NCI-H1417 treated with DMSO at 0.1 percent for 48 hours (cell line): ENCODE results near the gene SIGLEC6.

Experiments used
- DNase-seq: peaks from one replicate; lab custom pipeline; 2025; lab: John Stamatoyannopoulos, UW

Gene SIGLEC6

GRCh38 chr19:51548213-51548651, 16.8 kb upstream of the SIGLEC6 start:
- no peak for DNase-seq

- no peak for DNase-seq
These were observed 16.1 kb upstream of the SIGLEC6 start for GRCh38 chr19:51547397-51548212.

- no peak for DNase-seq
These were observed 15.4 kb upstream of the SIGLEC6 start for GRCh38 chr19:51546650-51547396.

- no peak for DNase-seq
These were observed 14.7 kb upstream of the SIGLEC6 start for GRCh38 chr19:51546107-51546649.

DNA sequence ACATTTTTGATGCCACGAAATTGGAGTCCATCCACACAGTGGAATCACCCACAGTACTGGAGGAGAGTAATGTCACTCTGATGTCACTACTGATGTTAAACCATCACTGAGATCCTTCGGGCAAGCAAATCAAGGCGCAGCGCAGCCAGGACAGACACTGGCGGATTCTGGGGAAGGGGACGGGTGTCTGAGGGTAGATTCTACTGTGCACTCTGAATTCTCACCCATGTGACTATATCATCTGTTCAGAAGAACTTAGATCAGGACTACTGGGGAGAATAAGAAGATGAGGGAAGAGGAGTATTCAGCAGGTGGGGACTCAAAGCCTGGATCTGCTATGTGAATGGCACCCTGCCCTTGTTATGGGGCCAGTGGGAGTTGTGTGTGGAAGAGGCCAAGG, 12.6 kb upstream of the SIGLEC6 start:
- no peak for DNase-seq

DNA sequence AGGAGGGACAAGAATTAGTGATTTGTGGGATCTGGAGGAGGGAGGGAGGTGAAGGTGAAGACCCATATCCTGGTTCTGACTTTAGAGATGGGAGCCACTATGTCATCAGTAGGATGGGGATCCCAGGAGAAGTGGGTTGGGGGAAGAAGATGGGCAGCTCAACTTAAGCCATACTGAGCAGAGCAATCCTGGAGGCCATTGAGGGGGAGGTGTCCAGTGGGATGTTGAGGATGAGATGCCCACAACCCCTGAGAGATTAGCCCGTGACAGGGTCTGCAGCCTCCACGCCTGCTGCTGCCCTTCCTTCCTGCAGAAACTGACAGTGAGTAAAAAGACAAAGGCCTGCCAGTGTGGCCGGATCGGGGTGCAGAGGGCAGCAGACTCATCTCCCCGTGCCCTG, 11.2 kb upstream of the SIGLEC6 start:
- DNase-seq, result no peak

- no peak for DNase-seq
These were observed 10.2 kb upstream of the SIGLEC6 start for GRCh38 chr19:51541458-51542357.

- no peak for DNase-seq
These were observed 8.4 kb upstream of the SIGLEC6 start for GRCh38 chr19:51539821-51540366.

GRCh38 chr19:51535535-51535934, 4.1 kb upstream of the SIGLEC6 start:
- no peak for DNase-seq

DNA sequence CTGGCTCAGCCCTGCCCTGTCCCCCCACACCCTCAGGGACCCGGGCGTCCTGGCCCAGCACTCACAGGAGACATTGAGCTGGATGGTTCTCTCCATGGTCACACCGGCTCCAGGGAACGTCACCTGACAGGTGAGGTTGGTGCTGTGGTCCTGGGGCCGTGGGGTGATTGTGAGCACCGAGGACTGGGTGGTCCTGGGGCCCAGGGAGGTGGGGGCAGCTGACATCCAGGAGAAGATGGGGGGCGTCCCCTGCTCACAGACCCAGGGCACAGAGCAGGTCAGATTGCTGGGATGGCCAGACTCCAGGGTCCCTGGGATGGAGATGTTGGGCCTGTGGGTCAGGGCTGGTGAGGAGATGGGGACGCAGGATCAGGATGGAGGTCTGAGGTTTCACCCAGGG, 854 bp downstream of the SIGLEC6 start:
- no peak for DNase-seq

GRCh38 chr19:51529301-51529700, 2.2 kb downstream of the SIGLEC6 start:
- DNase-seq, result no peak

DNA sequence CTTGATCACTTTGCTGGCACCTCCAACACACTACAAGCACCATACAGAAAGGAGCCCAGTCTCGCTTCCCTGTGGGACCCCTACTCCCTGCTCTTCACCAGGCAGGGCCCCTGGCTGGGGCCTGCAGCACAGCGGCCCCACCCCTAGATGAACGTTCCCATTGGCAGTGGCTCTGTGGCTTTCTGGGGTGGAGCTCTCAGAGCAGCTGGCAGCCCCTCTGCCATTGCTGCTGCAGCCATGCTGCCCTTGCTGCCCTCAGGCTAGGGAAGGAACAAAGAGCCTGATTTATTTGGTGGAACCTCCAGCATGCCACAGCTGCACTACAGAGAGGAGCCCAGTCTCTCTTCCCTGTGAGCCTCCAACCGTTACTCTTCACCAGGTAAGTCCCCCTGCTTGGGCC, 5.8 kb downstream of the SIGLEC6 start:
- DNase-seq, result no peak

DNA sequence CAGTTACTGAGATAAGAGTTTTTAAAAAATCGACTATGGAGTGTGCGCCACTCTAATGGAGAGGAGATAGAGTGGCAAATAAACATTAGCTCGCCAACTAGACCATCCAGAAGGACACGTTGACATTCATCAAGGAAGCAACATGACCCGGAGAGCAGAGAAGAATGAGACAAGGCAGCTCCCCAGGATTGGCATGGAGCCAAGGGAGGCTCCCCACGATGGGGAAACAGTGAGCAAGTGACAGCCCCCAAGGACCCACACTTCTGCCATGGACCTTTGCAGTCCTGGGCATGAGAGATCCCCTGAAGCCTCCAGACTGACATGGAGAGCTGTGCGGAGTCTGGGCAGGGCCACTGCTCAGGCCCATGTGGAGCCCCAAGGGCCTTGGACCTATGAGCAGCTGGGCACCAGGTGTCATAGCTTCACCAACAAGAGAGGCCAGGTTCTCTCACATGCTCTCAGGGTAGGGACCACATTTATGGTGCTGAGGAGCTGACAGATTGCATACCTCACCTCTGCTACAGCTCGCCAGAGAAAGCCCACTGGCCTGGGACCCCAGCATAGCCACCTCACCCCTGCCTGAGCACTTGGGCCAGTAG, 6.7 kb downstream of the SIGLEC6 start:
- DNase-seq, result no peak

DNA sequence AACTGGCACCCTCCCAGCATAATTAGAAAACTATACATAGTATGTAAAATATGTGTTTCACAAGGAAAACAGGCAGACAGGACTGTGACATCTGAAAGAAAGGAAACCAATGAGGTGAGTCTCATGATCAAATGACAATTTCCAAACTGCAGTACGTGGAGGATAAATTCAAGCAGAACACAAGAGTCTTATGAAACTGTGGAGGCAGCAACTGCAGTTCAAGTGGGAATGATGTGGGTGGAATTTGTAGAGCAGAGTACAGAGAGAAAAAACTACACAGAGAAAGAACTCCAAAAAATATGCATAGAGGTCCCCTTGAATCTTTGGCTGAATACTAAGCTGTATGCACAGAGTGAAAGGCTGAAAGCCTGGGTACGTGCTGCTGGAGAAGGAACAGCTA, 9.7 kb downstream of the SIGLEC6 start:
- DNase-seq, result no peak

GRCh38 chr19:51521357-51521756, 10.1 kb downstream of the SIGLEC6 start:
- no peak for DNase-seq

DNA sequence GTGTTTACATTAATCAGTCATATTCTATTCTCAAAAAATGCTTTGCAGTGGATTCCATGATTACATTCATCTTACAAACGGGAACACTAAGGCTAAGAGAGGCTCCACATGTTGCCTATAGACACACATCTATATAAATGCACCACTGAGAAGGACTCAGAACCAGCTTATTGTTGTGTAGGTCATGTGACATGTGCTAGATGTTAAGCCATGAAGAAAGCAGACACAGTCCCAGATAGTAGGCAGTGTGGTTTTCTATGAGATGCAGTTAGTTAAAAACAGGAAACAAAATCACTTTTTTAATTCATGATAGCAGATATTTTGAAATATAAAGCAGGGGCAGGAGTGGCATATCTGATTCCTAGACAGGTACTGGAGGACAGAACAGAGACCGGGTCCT, 10.7 kb downstream of the SIGLEC6 start:
- DNase-seq, result no peak

GRCh38 chr19:51514866-51515481, 16.5 kb downstream of the SIGLEC6 start:
- no peak for DNase-seq

- DNase-seq, result no peak
These were observed 17.5 kb downstream of the SIGLEC6 start for GRCh38 chr19:51513968-51514367.

GRCh38 chr19:51511353-51511752, 20.1 kb downstream of the SIGLEC6 start:
- DNase-seq, result no peak

DNA sequence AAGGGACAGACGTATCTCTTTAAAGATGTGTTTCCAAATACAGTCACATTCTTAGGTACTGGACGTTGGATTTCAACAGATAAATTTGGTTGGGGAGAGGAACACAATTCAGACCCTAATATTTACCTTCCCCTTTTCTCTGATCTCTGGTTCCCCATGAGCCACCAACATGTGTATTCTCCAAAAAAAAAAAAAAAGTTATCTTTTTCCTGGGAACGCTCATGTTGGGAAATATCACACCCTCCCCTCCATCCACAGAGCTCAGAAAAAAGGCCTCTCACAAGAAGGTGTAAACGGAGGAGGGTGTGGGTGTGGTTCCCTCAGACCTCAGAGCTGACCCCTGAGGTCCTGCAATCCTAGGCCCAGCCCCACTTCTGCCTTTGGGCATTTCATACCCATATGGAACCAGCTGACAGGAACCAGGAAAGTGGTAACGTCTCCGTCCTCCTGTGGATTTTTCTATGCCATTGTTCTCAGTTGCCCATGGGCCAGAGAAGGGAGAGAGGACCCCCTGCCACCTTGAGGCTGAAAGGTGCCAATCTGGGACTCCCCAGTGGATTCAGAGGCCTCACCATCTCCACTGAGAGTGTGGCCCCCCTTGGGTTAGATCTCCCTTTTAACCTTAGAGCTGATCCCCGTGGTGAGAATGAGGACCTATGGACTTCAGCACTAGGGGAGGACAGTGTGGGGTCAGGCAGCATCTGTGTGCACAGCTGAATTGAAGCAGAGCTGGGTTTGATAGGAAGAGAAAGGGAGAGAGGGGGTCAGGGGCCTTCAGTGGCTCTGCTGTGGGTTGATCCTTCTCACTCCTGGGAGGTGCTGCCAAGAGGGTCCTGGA, 21.4 kb downstream of the SIGLEC6 start:
- no peak for DNase-seq
